Measurements from ENCODE around the gene CCL8. TPM values are rescaled to one million over a fixed set of nuclear protein-coding genes. Genes with fewer than 3 reads are reported as not detected.

The CCL8 gene
- total RNA-seq, 2 donors from 2014 or later: not detected

DNA sequence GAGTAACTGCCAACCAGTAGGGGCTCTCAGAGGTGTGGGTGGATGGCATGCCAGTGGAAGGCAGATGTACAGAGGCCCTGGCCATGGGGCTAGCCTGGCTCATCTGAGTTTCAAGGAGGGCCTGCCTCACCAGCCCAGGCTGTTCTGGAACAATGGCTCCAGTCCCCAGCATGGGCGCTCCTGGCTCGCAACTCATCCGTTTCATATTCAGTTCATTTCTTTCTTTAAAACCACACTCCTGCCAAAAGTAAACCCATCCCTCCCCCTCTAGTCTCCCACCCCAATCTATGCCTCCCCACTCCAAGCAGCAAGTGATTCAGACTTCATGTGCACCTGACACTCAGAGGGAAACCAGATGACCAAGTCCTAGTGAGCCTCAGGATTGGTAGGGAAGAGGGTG is 39.4 kb downstream of the CCL8 start:
- no peaks in the 10 kb centered on the region for H3K36me3 ChIP-seq (ENCODE audit: control insufficient read depth, insufficient read depth, low read length)
- H3K27me3 Mint-ChIP-seq (ENCODE audit: insufficient read depth): peaks cover 18% of the 10 kb centered on the region
- H3K9me3 ChIP-seq (ENCODE audit: control insufficient read depth, low read length): no peaks in the 10 kb centered on the region
- TF ChIP-seq CTCF (conservative IDR thresholded peaks at IDR 0.05): no peak
- H3K4me3 Mint-ChIP-seq: no peak overlapping the region
- H3K27me3 ChIP-seq (ENCODE audit: control insufficient read depth, insufficient read depth, low read length, poor library complexity, severe bottlenecking): no peaks in the 10 kb centered on the region
- DNase-seq: no peak
- H3K27ac ChIP-seq (ENCODE audit: low read depth, low read length): no peak overlapping the region
- 93% methylated on average over 3 of the region's 3 CpGs; no CpG with 5 or more reads in 1 of the 2 experiments for WGBS, 2 experiments (ENCODE audit: insufficient coverage in 1 of 2, insufficient read length in 1 of 2)
- peaks cover 4% of the 10 kb centered on the region for H3K9me3 Mint-ChIP-seq
- H3K4me1 Mint-ChIP-seq: no peaks in the 10 kb centered on the region
- H3K27ac Mint-ChIP-seq: no peak overlapping the region
- H3K9ac ChIP-seq (ENCODE audit: extremely low read depth, low read length, poor library complexity, severe bottlenecking): no peak overlapping the region
- no peak overlapping the region for H3K4me3 ChIP-seq (ENCODE audit: low read length)
- no peaks in the 10 kb centered on the region for H3K36me3 Mint-ChIP-seq (ENCODE audit: low read depth)
- no peaks in the 10 kb centered on the region for H3K4me1 ChIP-seq (ENCODE audit: control insufficient read depth, insufficient read depth, low read length)

DNA sequence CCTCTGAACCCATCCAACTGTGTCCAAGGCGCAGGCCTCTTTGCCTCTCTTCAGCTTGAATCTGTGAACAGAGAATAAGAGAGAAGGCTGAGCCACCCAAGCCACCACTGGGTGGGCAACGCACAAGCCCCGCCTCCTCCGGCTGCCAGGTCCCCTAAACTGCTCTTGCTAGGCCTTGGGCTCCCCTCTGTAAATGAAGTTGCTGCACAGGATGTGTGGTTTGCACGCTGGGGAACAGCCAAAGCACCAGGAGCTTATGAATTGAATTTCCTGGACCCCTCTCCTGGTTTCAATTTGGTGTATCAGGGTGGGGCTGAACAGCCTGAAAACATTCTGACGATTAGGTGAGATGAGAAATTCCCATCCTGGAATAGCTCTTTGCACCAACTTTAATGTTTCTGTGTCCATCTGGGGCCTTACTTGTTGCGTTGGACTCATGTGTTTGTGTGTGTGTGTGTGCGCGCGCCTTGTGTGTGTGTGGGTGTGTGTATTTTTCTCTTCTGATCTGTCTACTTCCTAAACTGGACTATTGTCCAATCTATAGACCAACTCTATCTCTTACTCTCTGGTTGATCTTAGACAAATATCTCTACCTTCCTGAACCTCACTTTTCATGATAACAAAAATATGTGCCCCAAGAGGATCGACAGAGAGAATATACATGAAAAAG is 41.5 kb downstream of the CCL8 start:
- Mint-ChIP-seq H3K27me3 (ENCODE audit: insufficient read depth) (peaks cover 18% of the 10 kb centered on the region), H3K4me1 (no peaks in the 10 kb centered on the region), H3K4me3 (no peak overlapping the region), H3K27ac (no peak overlapping the region), H3K9me3 (no peaks in the 10 kb centered on the region), H3K36me3 (ENCODE audit: low read depth) (no peaks in the 10 kb centered on the region)
- TF ChIP-seq CTCF (conservative IDR thresholded peaks at IDR 0.05): no peak
- peaks cover 4% of the 10 kb centered on the region for H3K27me3 ChIP-seq (ENCODE audit: control insufficient read depth, insufficient read depth, low read length, poor library complexity, severe bottlenecking)
- no peaks in the 10 kb centered on the region for H3K4me1 ChIP-seq (ENCODE audit: control insufficient read depth, insufficient read depth, low read length)
- WGBS, 2 experiments (ENCODE audit: insufficient coverage in 1 of 2, insufficient read length in 1 of 2): 93 to 96% methylated on average over 4 to 8 of the region's 11 CpGs
- H3K27ac ChIP-seq (ENCODE audit: low read depth, low read length): no peak overlapping the region
- no peaks in the 10 kb centered on the region for H3K9me3 ChIP-seq (ENCODE audit: control insufficient read depth, low read length)
- H3K4me3 ChIP-seq (ENCODE audit: low read length): no peak overlapping the region
- DNase-seq: peak; percentile 42
- H3K9ac ChIP-seq (ENCODE audit: extremely low read depth, low read length, poor library complexity, severe bottlenecking): no peak overlapping the region
- H3K36me3 ChIP-seq (ENCODE audit: control insufficient read depth, insufficient read depth, low read length): no peaks in the 10 kb centered on the region

DNA sequence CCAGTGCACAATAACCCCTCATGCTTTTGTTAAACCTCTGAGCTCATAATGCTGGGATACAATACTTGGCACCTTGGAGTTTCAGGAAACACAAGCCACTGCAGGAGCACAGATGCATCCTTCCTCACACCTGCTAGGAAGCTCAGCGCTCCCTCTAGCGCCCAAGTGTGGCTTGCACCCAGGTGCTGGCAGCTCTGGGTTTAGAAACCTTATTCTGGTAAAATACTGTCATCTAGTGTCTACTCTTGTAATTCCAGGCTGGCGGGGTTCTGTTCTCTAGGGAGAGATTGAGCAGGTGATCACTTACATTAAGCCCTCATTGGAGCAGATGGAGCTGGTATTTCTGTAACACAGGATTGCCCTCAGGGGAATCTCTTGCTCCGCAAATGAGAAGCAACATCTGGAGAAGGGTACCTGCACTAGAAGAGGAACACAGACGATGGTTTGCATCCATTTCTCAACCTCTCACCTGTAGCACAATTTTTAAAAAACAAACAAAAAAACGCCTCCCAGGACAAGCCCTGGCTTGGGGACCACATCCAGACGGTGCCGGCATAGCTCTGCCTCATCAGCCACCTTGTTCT is 42.3 kb downstream of the CCL8 start:
- Histone ChIP-seq H3K27ac (ENCODE audit: low read depth, low read length) (no peak overlapping the region), H3K9me3 (ENCODE audit: control insufficient read depth, low read length) (no peaks in the 10 kb centered on the region), H3K9ac (ENCODE audit: extremely low read depth, low read length, poor library complexity, severe bottlenecking) (no peak overlapping the region), H3K4me3 (ENCODE audit: low read length) (no peak overlapping the region), H3K27me3 (ENCODE audit: control insufficient read depth, insufficient read depth, low read length, poor library complexity, severe bottlenecking) (peaks cover 4% of the 10 kb centered on the region), H3K36me3 (ENCODE audit: control insufficient read depth, insufficient read depth, low read length) (no peaks in the 10 kb centered on the region), H3K4me1 (ENCODE audit: control insufficient read depth, insufficient read depth, low read length) (no peaks in the 10 kb centered on the region)
- H3K4me1 Mint-ChIP-seq: peaks cover under 1% of the 10 kb centered on the region
- peak; percentile 100 for TF ChIP-seq CTCF (conservative IDR thresholded peaks at IDR 0.05)
- peak; percentile 100 for DNase-seq
- no peak overlapping the region for H3K27ac Mint-ChIP-seq
- H3K36me3 Mint-ChIP-seq (ENCODE audit: low read depth): no peaks in the 10 kb centered on the region
- H3K4me3 Mint-ChIP-seq: no peak overlapping the region
- 41 to 43% methylated on average over 6 to 8 of the region's 8 CpGs for WGBS, 2 experiments (ENCODE audit: insufficient coverage in 1 of 2, insufficient read length in 1 of 2)
- H3K27me3 Mint-ChIP-seq (ENCODE audit: insufficient read depth): peaks cover 14% of the 10 kb centered on the region
- no peaks in the 10 kb centered on the region for H3K9me3 Mint-ChIP-seq
